Measurements from ENCODE around the gene RASSF3.

RASSF3 gene

GRCh38 chr12:64633940-64634337, 23.6 kb downstream of the RASSF3 start:
- no peak overlapping the region for H3K4me3 ChIP-seq (ENCODE audit: low read depth, low read length)
- no peak for TF ChIP-seq CTCF (IDR thresholded peaks at IDR 0.05; ENCODE audit: borderline replicate concordance, insufficient read depth, low read depth, low read length)

GRCh38 chr12:64634508-64635092, 24.3 kb downstream of the RASSF3 start:
- no peak overlapping the region for H3K4me3 ChIP-seq (ENCODE audit: low read depth, low read length)
- TF ChIP-seq CTCF (IDR thresholded peaks at IDR 0.05; ENCODE audit: borderline replicate concordance, insufficient read depth, low read depth, low read length): no peak

DNA sequence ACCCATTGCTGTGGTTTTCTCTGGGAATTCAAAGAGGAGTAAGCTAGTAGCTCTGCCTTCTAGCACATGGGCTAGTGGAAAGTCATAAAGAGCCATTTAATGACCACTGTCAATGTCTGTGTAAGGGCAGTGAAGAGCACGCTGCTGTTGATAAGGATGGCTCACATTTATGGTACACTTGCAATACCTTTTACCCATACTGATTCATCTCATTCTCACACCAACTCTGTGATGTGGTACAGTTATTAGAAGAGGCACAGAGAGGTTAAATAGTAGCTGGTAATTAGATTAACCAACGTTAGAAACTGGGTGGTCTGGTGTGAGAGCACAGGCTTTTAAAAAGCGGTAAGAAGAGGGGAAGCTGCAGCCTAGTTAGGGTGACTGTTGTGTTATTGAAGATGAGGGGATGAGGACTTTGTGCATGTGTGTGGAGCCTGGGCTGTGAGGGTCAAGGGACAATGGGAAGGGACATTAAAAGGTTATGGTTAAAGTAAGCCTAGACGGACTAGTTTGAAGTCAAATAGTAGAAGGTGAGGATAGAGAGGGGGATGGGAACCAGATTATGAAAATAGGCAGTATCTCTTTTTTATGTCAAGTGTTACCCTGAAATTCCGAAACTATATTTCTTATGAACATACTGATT, 25.2 kb downstream of the RASSF3 start:
- no peak for TF ChIP-seq CTCF (IDR thresholded peaks at IDR 0.05; ENCODE audit: borderline replicate concordance, insufficient read depth, low read depth, low read length)
- no peak overlapping the region for H3K4me3 ChIP-seq (ENCODE audit: low read depth, low read length)

DNA sequence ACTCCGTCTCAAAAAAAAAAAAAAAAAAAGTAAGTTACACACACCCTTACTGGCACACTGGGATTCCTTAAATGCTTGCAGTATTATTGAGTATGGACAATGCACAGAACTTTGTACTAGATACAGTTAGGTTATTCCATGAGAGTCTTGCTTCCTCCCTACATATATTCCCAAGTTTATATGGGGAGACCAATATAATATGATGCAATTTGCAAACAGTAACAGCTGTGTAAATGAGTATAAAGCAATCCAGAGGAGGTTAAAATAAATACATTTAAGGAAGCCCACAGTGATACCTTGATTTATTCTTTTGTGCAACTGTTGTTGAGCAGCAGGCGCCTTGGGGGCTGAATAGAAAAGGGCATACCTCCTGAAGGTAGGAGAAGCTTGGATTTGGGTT, 26.6 kb downstream of the RASSF3 start:
- no peak for TF ChIP-seq CTCF (IDR thresholded peaks at IDR 0.05; ENCODE audit: borderline replicate concordance, insufficient read depth, low read depth, low read length)
- H3K4me3 ChIP-seq (ENCODE audit: low read depth, low read length): no peak overlapping the region

DNA sequence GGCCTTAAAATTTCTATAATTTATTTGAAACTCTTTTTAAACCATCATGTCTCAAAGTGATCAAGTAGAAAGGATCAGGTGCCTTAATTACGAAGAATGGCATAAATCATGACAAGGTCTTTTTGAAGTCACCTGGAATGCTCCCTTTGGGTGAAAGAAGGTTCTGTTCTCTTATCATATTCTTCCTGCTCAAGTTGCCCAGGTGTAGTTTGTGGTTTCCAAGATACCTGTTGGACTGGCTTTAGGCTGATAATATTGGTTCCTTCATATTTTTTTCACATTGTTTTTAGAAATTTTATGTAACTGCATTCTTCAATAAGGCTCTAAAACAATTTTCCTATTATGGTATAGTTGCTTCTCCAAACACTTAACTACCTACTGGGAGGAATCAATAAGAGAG, 29.2 kb downstream of the RASSF3 start:
- TF ChIP-seq CTCF (IDR thresholded peaks at IDR 0.05; ENCODE audit: borderline replicate concordance, insufficient read depth, low read depth, low read length): no peak
- no peak overlapping the region for H3K4me3 ChIP-seq (ENCODE audit: low read depth, low read length)

GRCh38 chr12:64646318-64646717, 36.0 kb downstream of the RASSF3 start:
- TF ChIP-seq CTCF (IDR thresholded peaks at IDR 0.05; ENCODE audit: borderline replicate concordance, insufficient read depth, low read depth, low read length): no peak
- no peak overlapping the region for H3K4me3 ChIP-seq (ENCODE audit: low read depth, low read length)

- H3K4me3 ChIP-seq (ENCODE audit: low read depth, low read length): no peak overlapping the region
- no peak for TF ChIP-seq CTCF (IDR thresholded peaks at IDR 0.05; ENCODE audit: borderline replicate concordance, insufficient read depth, low read depth, low read length)
These were observed 39.2 kb downstream of the RASSF3 start for GRCh38 chr12:64649487-64649886.
